ENCODE measurements around the gene TWF2.

DNA sequence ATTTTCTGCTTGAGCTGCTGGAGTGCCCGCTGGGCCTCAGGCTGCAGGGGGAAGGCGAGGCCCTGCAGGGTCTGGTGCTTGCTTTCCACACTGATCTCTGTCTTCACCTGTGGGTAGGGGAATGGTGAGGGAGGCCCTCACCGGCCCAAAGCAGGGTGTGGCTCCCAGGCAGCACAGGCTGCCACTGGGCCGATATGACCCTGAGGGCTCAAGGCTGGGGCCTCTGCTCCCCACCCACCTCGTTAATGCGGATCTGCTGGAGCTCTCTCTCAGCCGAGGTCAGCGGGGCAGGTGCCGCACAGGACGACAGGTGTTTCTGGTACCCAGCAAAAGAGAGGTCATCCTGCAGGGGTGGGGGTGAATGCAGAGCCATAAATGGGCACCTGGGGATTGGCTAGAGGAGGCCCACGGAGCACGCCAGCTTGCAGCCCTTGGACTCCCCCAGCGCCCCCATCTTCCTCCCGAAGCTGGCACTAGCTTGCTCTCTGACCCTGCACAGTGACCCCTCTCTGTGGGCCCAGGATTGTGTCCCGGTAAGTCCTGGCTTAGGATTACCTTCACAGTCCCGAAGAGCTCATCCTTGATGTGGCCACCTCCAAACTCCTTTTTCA is 8.0 kb downstream of the TWF2 start:
- TF ChIP-seq, protein P1, sequence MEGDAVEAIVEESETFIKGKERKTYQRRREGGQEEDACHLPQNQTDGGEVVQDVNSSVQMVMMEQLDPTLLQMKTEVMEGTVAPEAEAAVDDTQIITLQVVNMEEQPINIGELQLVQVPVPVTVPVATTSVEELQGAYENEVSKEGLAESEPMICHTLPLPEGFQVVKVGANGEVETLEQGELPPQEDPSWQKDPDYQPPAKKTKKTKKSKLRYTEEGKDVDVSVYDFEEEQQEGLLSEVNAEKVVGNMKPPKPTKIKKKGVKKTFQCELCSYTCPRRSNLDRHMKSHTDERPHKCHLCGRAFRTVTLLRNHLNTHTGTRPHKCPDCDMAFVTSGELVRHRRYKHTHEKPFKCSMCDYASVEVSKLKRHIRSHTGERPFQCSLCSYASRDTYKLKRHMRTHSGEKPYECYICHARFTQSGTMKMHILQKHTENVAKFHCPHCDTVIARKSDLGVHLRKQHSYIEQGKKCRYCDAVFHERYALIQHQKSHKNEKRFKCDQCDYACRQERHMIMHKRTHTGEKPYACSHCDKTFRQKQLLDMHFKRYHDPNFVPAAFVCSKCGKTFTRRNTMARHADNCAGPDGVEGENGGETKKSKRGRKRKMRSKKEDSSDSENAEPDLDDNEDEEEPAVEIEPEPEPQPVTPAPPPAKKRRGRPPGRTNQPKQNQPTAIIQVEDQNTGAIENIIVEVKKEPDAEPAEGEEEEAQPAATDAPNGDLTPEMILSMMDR (IDR thresholded peaks at IDR 0.05; ENCODE audit: low read length) = no peak
- no peak for TF ChIP-seq EZH2 (IDR thresholded peaks at IDR 0.05; ENCODE audit: borderline replicate concordance, low read length)

All from OCI-LY1 (cell line).